Activated CD8-positive, alpha-beta T cell treated with anti-CD3 and anti-CD28 coated beads for 36 hours (primary cell): ENCODE results near the gene EHMT1. TPM values are rescaled to one million over a fixed set of nuclear protein-coding genes. Genes with fewer than 3 reads are reported as not detected.

Experiments
- ATAC-seq: fragments of 200-7000 bp; cut with Tn5 transposase; one replicate; pipeline ENCODE4 v1.10.0; 2021; ENCODE audit warnings: mild to moderate bottlenecking, moderate library complexity
- CTCF ChIA-PET: fragments of 350-600 bp; sonication (Branson Sonifier 250); formaldehyde crosslinking; loops from one replicate; lab custom pipeline; 2021; ENCODE audit warnings: antibody characterized with exemption; lab: Charles Lee
- POLR2A ChIA-PET: fragments of 350-600 bp; sonication (Branson Sonifier 250); formaldehyde crosslinking; loops from one replicate; lab custom pipeline; 2021; ENCODE audit warnings: antibody characterized with exemption; lab: Charles Lee
- DNase-seq: peaks from one replicate; pipeline ENCODE4 v3.0.0-alpha.2; 2020
- H3K27ac Mint-ChIP-seq: one replicate; pipeline ENCODE4 v1.8.0; 2021; ENCODE audit warnings: mild to moderate bottlenecking, mixed read lengths
- H3K27me3 Mint-ChIP-seq: one replicate; pipeline ENCODE4 v1.8.0; 2021; ENCODE audit warnings: mixed read lengths
- H3K36me3 Mint-ChIP-seq: one replicate; pipeline ENCODE4 v1.8.0; 2021; ENCODE audit warnings: low read depth, mixed read lengths
- H3K4me1 Mint-ChIP-seq: one replicate; pipeline ENCODE4 v1.8.0; 2021; ENCODE audit warnings: low read depth, mixed read lengths
- H3K4me3 Mint-ChIP-seq: one replicate; pipeline ENCODE4 v1.8.0; 2021; ENCODE audit warnings: mild to moderate bottlenecking, moderate library complexity, mixed read lengths
- H3K9me3 Mint-ChIP-seq: one replicate; pipeline ENCODE4 v1.8.0; 2021; ENCODE audit warnings: mixed read lengths
- intact Hi-C: fragments of 100-400 bp; cut with micrococcal nuclease; formaldehyde crosslinking; loops from one replicate; pipeline ENCODE4 v1.10.0; 2022
- total RNA-seq, 2 experiments: library from RNA; stranded (reverse); gene quantifications; one replicate each; pipeline ENCODE4 v1.2.3, GENCODE V29; 2021
- TF ChIP-seq, protein P1 (sequence below): fragments of 200-600 bp; IDR thresholded peaks from one replicate; pipeline ENCODE4 v1.8.0; 2022; ENCODE audit warnings: antibody characterized with exemption, mild to moderate bottlenecking

EHMT1 gene
- total RNA-seq, 2 experiments from 2014 or later: 62.1 to 67.1 TPM

GRCh38 chr9:137613259-137613658 lies 5.5 kb upstream of the EHMT1 start:
- Mint-ChIP-seq H3K36me3 (peaks cover 6% of the 10 kb centered on the region), H3K9me3 (no peaks in the 10 kb centered on the region), H3K27me3 (no peaks in the 10 kb centered on the region), H3K4me1 (peaks cover 22% of the 10 kb centered on the region), H3K4me3 (no peak overlapping the region), H3K27ac (no peak overlapping the region)
- DNase-seq: no peak
- intact Hi-C loops: no loop called here
- CTCF ChIA-PET: no interaction called here
- POLR2A ChIA-PET: interaction anchor here (0.9 to 1.2 kb wide), 2 partner anchors 16 to 34 kb away, joined by 3 to 4 read pairs; no protein-coding TSS in a partner anchor
- TF ChIP-seq, protein P1, sequence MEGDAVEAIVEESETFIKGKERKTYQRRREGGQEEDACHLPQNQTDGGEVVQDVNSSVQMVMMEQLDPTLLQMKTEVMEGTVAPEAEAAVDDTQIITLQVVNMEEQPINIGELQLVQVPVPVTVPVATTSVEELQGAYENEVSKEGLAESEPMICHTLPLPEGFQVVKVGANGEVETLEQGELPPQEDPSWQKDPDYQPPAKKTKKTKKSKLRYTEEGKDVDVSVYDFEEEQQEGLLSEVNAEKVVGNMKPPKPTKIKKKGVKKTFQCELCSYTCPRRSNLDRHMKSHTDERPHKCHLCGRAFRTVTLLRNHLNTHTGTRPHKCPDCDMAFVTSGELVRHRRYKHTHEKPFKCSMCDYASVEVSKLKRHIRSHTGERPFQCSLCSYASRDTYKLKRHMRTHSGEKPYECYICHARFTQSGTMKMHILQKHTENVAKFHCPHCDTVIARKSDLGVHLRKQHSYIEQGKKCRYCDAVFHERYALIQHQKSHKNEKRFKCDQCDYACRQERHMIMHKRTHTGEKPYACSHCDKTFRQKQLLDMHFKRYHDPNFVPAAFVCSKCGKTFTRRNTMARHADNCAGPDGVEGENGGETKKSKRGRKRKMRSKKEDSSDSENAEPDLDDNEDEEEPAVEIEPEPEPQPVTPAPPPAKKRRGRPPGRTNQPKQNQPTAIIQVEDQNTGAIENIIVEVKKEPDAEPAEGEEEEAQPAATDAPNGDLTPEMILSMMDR: no peak
- ATAC-seq: no peak

GRCh38 chr9:137613738-137614523 lies 4.9 kb upstream of the EHMT1 start:
- intact Hi-C loops: no loop called here
- Mint-ChIP-seq H3K9me3 (no peaks in the 10 kb centered on the region), H3K36me3 (peaks cover 6% of the 10 kb centered on the region), H3K4me3 (no peak overlapping the region), H3K27ac (no peak overlapping the region), H3K27me3 (no peaks in the 10 kb centered on the region), H3K4me1 (peaks cover 22% of the 10 kb centered on the region)
- ATAC-seq: no peak
- ChIA-PET POLR2A (interaction anchor here (0.9 to 1.2 kb wide), 2 partner anchors 15 to 35 kb away, joined by 3 to 4 read pairs; no protein-coding TSS in a partner anchor), CTCF (no interaction called here)
- DNase-seq: no peak
- TF ChIP-seq, protein P1: no peak

- no peak for DNase-seq
- CTCF ChIA-PET: no interaction called here
- no peak for ATAC-seq
- Mint-ChIP-seq H3K27me3 (no peaks in the 10 kb centered on the region), H3K27ac (no peak overlapping the region), H3K9me3 (no peaks in the 10 kb centered on the region), H3K36me3 (peaks cover 6% of the 10 kb centered on the region), H3K4me1 (peaks cover 22% of the 10 kb centered on the region), H3K4me3 (no peak overlapping the region)
- intact Hi-C loops: no loop called here
- TF ChIP-seq, protein P1: no peak
- POLR2A ChIA-PET: no interaction called here
These were observed 4.0 kb upstream of the EHMT1 start for GRCh38 chr9:137614631-137615386.

GRCh38 chr9:137615387-137615871 lies 3.4 kb upstream of the EHMT1 start:
- no peaks in the 10 kb centered on the region for H3K9me3 Mint-ChIP-seq

More at GRCh38 chr9:137615387-137615871, 3.4 kb upstream of the EHMT1 start:
- Mint-ChIP-seq H3K27ac (no peak overlapping the region), H3K36me3 (peaks cover 6% of the 10 kb centered on the region), H3K27me3 (no peaks in the 10 kb centered on the region), H3K4me1 (peaks cover 28% of the 10 kb centered on the region), H3K4me3 (no peak overlapping the region)
- ATAC-seq: no peak
- intact Hi-C loops: no loop called here
- TF ChIP-seq, protein P1: no peak
- POLR2A ChIA-PET: no interaction called here
- DNase-seq: no peak
- CTCF ChIA-PET: no interaction called here
